GM19240 (cell line): ENCODE data around the gene ADAM12.
"Not testable (repeated sequence)": the region's sequence is repeated elsewhere in the genome, so short reads cannot be mapped to it uniquely, and the experiment has no call there.

Experiments used
- DNase-seq: peaks from one replicate; pipeline ENCODE4 v3.0.0; 2011; ENCODE audit warnings: low spot score; ENCODE audit not compliant: insufficient read length

Gene ADAM12

GRCh38 chr10:126402721-126403695 is 14.7 kb upstream of the ADAM12 start:
- DNase-seq = no peak

- no peak for DNase-seq
These were observed 12.4 kb upstream of the ADAM12 start for GRCh38 chr10:126400641-126401040.

GRCh38 chr10:126398924-126399323 is 10.6 kb upstream of the ADAM12 start:
- DNase-seq = no peak

GRCh38 chr10:126398383-126398743 is 10.1 kb upstream of the ADAM12 start:
- no peak for DNase-seq

GRCh38 chr10:126397640-126398382 is 9.5 kb upstream of the ADAM12 start:
- DNase-seq = no peak

GRCh38 chr10:126397156-126397555 is 8.9 kb upstream of the ADAM12 start:
- no peak for DNase-seq

GRCh38 chr10:126394948-126395347 is 6.7 kb upstream of the ADAM12 start:
- no peak for DNase-seq

GRCh38 chr10:126393076-126393475 is 4.8 kb upstream of the ADAM12 start:
- no peak for DNase-seq

GRCh38 chr10:126392469-126392868 is 4.2 kb upstream of the ADAM12 start:
- DNase-seq = no peak

GRCh38 chr10:126392068-126392467 is 3.8 kb upstream of the ADAM12 start:
- DNase-seq = no peak

GRCh38 chr10:126391192-126391885 is 3.1 kb upstream of the ADAM12 start:
- no peak for DNase-seq

- DNase-seq = no peak
These were observed 2.0 kb upstream of the ADAM12 start for GRCh38 chr10:126390324-126390723.

GRCh38 chr10:126387041-126387921 is 996 bp downstream of the ADAM12 start:
- no peak for DNase-seq

GRCh38 chr10:126384269-126384873 is 3.9 kb downstream of the ADAM12 start:
- no peak for DNase-seq

GRCh38 chr10:126380352-126381076 is 7.8 kb downstream of the ADAM12 start:
- no peak for DNase-seq

- not testable (repeated sequence) for DNase-seq
These were observed 9.1 kb downstream of the ADAM12 start for GRCh38 chr10:126379166-126379565.

GRCh38 chr10:126376956-126377355 is 11.3 kb downstream of the ADAM12 start:
- DNase-seq = no peak

GRCh38 chr10:126375926-126376554 is 12.2 kb downstream of the ADAM12 start:
- no peak for DNase-seq

- no peak for DNase-seq
These were observed 13.0 kb downstream of the ADAM12 start for GRCh38 chr10:126375299-126375698.
